Stimulated activated CD4-positive, alpha-beta T cell treated with anti-CD3 and anti-CD28 coated beads, Interleukin-15, amount 100 ng/mL, for 1 hour (primary cell): ENCODE results near the gene CYTH4.

Experiments
- DNase-seq, 2 donors: peaks; one replicate each; pipeline ENCODE4 v3.0.0-alpha.2; 2020; ENCODE audit warnings: low read depth in 1 of 2, low spot score in 1 of 2

The CYTH4 gene

GRCh38 chr22:37343863-37344734 lies 61.8 kb downstream of the CYTH4 start:
- DNase-seq: no peak

- no peak for DNase-seq
Measured at GRCh38 chr22:37344735-37345449, 62.6 kb downstream of the CYTH4 start.

GRCh38 chr22:37345863-37346504 lies 63.7 kb downstream of the CYTH4 start:
- no peak for DNase-seq

GRCh38 chr22:37346505-37346895 lies 64.2 kb downstream of the CYTH4 start:
- DNase-seq: no peak

GRCh38 chr22:37349043-37349814 lies 66.9 kb downstream of the CYTH4 start:
- DNase-seq: no peak

GRCh38 chr22:37351232-37351631 lies 68.9 kb downstream of the CYTH4 start:
- no peak for DNase-seq

- DNase-seq: no peak
Measured at GRCh38 chr22:37352481-37352880, 70.2 kb downstream of the CYTH4 start.

- no peak for DNase-seq
Measured at GRCh38 chr22:37353839-37354238, 71.5 kb downstream of the CYTH4 start.

GRCh38 chr22:37354261-37354660 lies 72.0 kb downstream of the CYTH4 start:
- DNase-seq: no peak

- no peak for DNase-seq
Measured at GRCh38 chr22:37354670-37355069, 72.4 kb downstream of the CYTH4 start.

- DNase-seq: no peak
Measured at GRCh38 chr22:37355174-37355573, 72.9 kb downstream of the CYTH4 start.

- no peak for DNase-seq
Measured at GRCh38 chr22:37356922-37357321, 74.6 kb downstream of the CYTH4 start.

GRCh38 chr22:37357446-37358075 lies 75.3 kb downstream of the CYTH4 start:
- DNase-seq: no peak

GRCh38 chr22:37358386-37358785 lies 76.1 kb downstream of the CYTH4 start:
- no peak for DNase-seq

- no peak for DNase-seq
Measured at GRCh38 chr22:37358917-37359316, 76.6 kb downstream of the CYTH4 start.

- DNase-seq: no peak
Measured at GRCh38 chr22:37362621-37363020, 80.3 kb downstream of the CYTH4 start.

GRCh38 chr22:37363261-37363992 lies 81.1 kb downstream of the CYTH4 start:
- no peak for DNase-seq
